BLaER1 (cell line): ENCODE results near the gene EDNRB.
"Not testable (repeated sequence)": the region's sequence is repeated elsewhere in the genome, so short reads cannot be mapped to it uniquely, and the experiment has no call there.

Source experiments
- H3K27ac ChIP-seq: shearing (Covaris generic); formaldehyde crosslinking; 2 replicates; pipeline ENCODE4 v1.8.1; 2022
- H3K27me3 ChIP-seq: shearing (Covaris generic); formaldehyde crosslinking; 2 replicates; pipeline ENCODE4 v1.8.1; 2022
- H3K36me3 ChIP-seq: shearing (Covaris generic); formaldehyde crosslinking; 2 replicates; pipeline ENCODE4 v1.8.1; 2022
- H3K4me1 ChIP-seq: shearing (Covaris generic); formaldehyde crosslinking; 2 replicates; pipeline ENCODE4 v1.8.1; 2022
- H3K4me2 ChIP-seq: shearing (Covaris generic); formaldehyde crosslinking; 2 replicates; pipeline ENCODE4 v1.8.1; 2022
- H3K4me3 ChIP-seq: shearing (Covaris generic); formaldehyde crosslinking; 2 replicates; pipeline ENCODE4 v1.8.1; 2022
- H3K9ac ChIP-seq: shearing (Covaris generic); formaldehyde crosslinking; 2 replicates; pipeline ENCODE4 v1.8.1; 2022
- H3K9me3 ChIP-seq: shearing (Covaris generic); formaldehyde crosslinking; 2 replicates; pipeline ENCODE4 v1.8.1; 2022
- H4K20me1 ChIP-seq: shearing (Covaris generic); formaldehyde crosslinking; 2 replicates; pipeline ENCODE4 v1.8.1; 2022
- Cebpa-rat ChIP-seq: shearing (Covaris generic); IDR thresholded peaks from 2 replicates; pipeline ENCODE4 v1.8.1; 2022

The EDNRB gene

DNA sequence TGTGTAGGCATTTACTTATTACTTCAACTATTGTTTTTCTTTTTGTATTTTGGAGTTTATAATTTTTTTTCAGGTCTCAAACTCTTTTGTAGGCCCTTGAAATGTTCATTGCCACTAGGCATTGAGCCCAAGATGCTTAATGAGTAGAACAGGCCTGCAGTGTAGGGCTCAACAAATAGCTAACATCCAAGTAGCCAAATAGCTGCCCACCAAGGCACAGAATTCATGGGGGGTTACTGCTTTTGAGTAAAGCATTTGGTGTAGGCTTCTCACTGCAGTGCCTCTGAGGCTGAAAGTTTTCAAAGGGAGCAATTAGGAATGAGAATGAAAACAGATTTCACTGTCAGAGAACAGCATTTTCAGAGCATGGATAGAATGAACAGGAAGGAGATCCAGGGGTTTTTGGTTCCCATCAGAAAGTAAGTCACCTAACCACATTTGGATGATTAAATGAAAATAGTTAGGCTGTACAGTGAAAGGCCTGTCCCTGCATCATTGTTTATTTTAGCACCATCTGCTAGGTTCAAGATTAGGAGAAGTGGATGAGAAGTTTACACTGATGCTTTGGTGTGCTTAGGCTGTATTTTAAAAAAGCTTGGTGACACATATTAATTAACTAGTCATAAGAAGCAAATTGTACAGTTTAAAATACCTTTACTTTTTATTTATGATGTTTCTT is 61.0 kb downstream of the EDNRB start:
- no peaks in the 10 kb centered on the region for H3K27me3 ChIP-seq
- H3K36me3 ChIP-seq = no peaks in the 10 kb centered on the region
- no peak overlapping the region for H3K4me2 ChIP-seq
- no peaks in the 10 kb centered on the region for H3K9me3 ChIP-seq
- no peak overlapping the region for H3K27ac ChIP-seq
- no peak overlapping the region for H3K4me3 ChIP-seq
- H3K4me1 ChIP-seq = peaks cover 17% of the 10 kb centered on the region; the same call in 1 of the 2 replicates
- no peak for TF ChIP-seq Cebpa-rat
- H4K20me1 ChIP-seq = no peaks in the 10 kb centered on the region
- no peak overlapping the region for H3K9ac ChIP-seq

DNA sequence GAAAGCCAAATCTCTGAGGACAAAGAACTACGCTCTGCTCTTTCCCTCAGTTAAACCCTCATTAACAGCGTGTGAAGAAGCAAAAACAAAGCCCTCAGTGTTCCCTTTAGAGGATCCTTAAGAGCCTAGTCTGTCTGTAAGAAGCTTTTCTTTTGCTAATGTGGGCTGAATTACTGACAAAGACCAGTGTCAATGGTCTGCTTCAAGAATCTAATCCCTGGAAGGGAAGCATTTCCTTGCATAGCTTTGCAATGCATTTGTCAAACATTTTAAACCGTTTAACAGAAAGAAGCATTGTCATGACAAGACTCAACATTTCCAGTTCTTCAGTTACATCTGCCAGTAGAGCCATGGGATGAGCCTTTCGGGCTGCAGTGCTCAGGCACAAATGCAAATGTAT is 64.9 kb downstream of the EDNRB start:
- no peaks in the 10 kb centered on the region for H3K36me3 ChIP-seq
- H3K27me3 ChIP-seq = no peaks in the 10 kb centered on the region
- no peak for TF ChIP-seq Cebpa-rat
- no peak overlapping the region for H3K4me2 ChIP-seq
- peaks cover 10% of the 10 kb centered on the region for H3K9me3 ChIP-seq
- no peak overlapping the region for H3K9ac ChIP-seq
- H3K4me3 ChIP-seq = no peak overlapping the region
- no peaks in the 10 kb centered on the region for H4K20me1 ChIP-seq
- H3K27ac ChIP-seq = no peak overlapping the region
- H3K4me1 ChIP-seq = no peaks in the 10 kb centered on the region

DNA sequence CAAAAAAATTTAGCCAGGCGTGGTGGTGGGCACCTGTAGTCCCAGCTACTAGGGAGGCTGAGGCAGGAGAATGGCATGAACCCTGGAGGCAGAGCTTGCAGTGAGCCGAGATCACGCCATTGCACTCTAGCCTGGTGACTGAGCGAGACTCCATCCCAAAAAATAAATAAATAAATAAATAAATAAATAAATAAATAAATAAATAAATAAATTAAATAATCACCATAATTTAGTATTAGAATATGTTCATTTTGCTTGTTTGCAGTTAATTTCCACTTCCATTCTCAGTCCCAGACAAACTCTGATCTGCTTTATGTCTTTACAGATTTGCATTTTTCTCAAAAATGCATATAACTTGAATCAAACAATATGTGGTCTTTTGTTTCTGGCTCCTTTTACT is 70.6 kb downstream of the EDNRB start:
- H3K27me3 ChIP-seq, H3K36me3 ChIP-seq, H3K4me3 ChIP-seq, H3K4me2 ChIP-seq, H3K4me1 ChIP-seq, H3K27ac ChIP-seq, H4K20me1 ChIP-seq, H3K9ac ChIP-seq, H3K9me3 ChIP-seq: not testable (repeated sequence)

DNA sequence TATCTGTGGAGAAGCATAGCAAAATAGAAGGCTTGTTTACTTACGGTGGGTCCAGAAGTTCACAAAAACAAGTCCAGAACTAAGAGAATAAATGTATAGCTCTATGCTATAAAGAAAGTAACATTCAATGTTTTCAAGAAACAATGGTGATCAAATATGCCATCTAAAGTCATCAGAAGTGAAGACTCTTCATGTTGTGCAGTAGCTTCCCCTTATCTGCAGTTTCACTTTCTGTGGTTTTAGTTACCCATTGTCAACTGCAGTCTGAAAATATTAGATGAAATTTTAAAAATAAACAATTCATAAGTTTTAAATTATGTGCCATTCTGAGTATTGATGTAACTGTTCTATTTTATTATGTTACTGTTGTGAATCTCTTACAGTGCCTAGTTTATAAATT is 72.5 kb downstream of the EDNRB start:
- no peaks in the 10 kb centered on the region for H4K20me1 ChIP-seq
- H3K4me3 ChIP-seq = no peak overlapping the region
- no peak overlapping the region for H3K27ac ChIP-seq
- no peak for TF ChIP-seq Cebpa-rat
- H3K4me2 ChIP-seq = no peak overlapping the region
- no peaks in the 10 kb centered on the region for H3K36me3 ChIP-seq
- H3K9me3 ChIP-seq = peaks cover 5% of the 10 kb centered on the region
- no peaks in the 10 kb centered on the region for H3K4me1 ChIP-seq
- H3K9ac ChIP-seq = no peak overlapping the region
- H3K27me3 ChIP-seq = no peaks in the 10 kb centered on the region
